Prostate gland (tissue), 2 donors: ENCODE measurements around the gene NOS1AP.
A peak's percentile ranks its signal among the peaks of the same experiment; 100 is the strongest.

Source experiments
- CTCF ChIP-seq, 4 experiments: fragments of 200-600 bp in 2 of 4; fragments of 450-650 bp in 2 of 4; sonication (generic) in 2 of 4; IDR thresholded peaks; 1 replicate in 3 of 4; 2 replicates in 1 of 4; pipeline ENCODE4 v1.5.1; 2016 to 2019; ENCODE audit warnings: antibody characterized with exemption in 4 of 4, mild to moderate bottlenecking in 2 of 4, moderate library complexity in 2 of 4
- POLR2A ChIP-seq: fragments of 450-650 bp; IDR thresholded peaks from one replicate; pipeline ENCODE4 v1.6.1; 2016; ENCODE audit warnings: antibody characterized with exemption, mild to moderate bottlenecking
- POLR2AphosphoS5 ChIP-seq: sonication (generic); formaldehyde crosslinking; IDR thresholded peaks from one replicate; pipeline ENCODE4 v1.6.1; 2017; ENCODE audit warnings: antibody characterized with exemption

GRCh38 chr1:162055062-162055461 lies 14.4 kb upstream of the NOS1AP start:
- TF ChIP-seq POLR2A (no peak), CTCF (IDR thresholded peaks at IDR 0.05) (peak in 1 of 4 experiments; percentile 17), POLR2AphosphoS5 (no peak)
